ENCODE measurements around the gene TRIM63. TPM values are rescaled to one million over a fixed set of nuclear protein-coding genes. Genes with fewer than 3 reads are reported as not detected.

TRIM63 gene
- total RNA-seq, 4 donors from 2014 or later, result 0.21 to 0.98 TPM; not detected in 2

DNA sequence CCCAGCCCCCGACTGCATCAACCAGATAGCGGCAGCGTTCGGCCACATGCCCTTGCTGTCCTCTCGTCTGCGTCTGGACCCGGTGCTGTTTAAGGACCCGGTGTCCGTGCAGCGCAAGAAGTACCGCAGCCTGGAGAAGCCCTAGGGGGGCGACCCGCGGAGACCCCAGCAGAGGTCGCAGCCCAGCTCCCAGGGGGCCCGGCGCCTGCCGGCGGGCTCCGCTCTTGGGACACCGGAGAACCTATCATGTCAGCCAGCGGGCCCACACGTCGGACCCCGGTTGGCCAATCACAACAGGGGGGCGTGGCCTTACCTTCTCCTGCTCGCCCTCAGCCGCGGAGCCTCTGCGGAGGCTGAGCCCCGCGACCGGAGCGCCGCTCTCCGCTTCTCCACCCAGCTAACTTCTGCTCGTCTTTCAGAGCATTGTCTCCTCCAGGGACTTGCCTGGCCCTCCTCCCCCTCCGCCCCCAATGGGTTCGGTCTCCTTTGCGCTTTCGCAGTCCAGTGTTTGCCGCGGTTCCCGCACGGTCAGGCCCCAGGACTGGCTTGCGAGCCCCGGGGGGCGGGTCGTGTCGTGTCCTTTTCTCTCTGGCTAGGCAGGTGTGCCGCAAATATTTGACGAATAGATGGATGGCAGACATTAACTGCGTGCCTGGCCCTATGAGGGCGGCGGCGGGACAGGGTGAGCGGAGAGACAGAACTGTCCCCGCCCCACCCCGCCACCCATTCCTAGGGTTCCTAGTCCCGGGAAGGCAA lies 32.0 kb downstream of the TRIM63 start:
- Histone ChIP-seq H3K4me3 (peak overlapping the region; percentile 67 to 93 (median 79)), H3K9me3 (no peaks in the 10 kb centered on the region), H3K4me1 (peaks cover 0 to 22% (median 12%) of the 10 kb centered on the region in 4 donors), H3K36me3 (no peaks in the 10 kb centered on the region), H3K27me3 (no peaks in the 10 kb centered on the region), H3K27ac (peak overlapping the region; percentile 72 to 94 (median 88))
- TF ChIP-seq, protein P1, sequence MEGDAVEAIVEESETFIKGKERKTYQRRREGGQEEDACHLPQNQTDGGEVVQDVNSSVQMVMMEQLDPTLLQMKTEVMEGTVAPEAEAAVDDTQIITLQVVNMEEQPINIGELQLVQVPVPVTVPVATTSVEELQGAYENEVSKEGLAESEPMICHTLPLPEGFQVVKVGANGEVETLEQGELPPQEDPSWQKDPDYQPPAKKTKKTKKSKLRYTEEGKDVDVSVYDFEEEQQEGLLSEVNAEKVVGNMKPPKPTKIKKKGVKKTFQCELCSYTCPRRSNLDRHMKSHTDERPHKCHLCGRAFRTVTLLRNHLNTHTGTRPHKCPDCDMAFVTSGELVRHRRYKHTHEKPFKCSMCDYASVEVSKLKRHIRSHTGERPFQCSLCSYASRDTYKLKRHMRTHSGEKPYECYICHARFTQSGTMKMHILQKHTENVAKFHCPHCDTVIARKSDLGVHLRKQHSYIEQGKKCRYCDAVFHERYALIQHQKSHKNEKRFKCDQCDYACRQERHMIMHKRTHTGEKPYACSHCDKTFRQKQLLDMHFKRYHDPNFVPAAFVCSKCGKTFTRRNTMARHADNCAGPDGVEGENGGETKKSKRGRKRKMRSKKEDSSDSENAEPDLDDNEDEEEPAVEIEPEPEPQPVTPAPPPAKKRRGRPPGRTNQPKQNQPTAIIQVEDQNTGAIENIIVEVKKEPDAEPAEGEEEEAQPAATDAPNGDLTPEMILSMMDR (IDR thresholded peaks at IDR 0.05), result no peak
- TF ChIP-seq EP300 (IDR thresholded peaks at IDR 0.05), result peak in 1 of 2 donors; percentile 92
- TF ChIP-seq POLR2A (IDR thresholded peaks at IDR 0.05), result peak in 1 of 2 donors; percentile 83
- peak; percentile 88 to 94 for DNase-seq (ENCODE audit: low spot score in 2 of 2)
- WGBS, 2 donors, result 1% methylated on average over 34 to 35 of the region's 60 CpGs

DNA sequence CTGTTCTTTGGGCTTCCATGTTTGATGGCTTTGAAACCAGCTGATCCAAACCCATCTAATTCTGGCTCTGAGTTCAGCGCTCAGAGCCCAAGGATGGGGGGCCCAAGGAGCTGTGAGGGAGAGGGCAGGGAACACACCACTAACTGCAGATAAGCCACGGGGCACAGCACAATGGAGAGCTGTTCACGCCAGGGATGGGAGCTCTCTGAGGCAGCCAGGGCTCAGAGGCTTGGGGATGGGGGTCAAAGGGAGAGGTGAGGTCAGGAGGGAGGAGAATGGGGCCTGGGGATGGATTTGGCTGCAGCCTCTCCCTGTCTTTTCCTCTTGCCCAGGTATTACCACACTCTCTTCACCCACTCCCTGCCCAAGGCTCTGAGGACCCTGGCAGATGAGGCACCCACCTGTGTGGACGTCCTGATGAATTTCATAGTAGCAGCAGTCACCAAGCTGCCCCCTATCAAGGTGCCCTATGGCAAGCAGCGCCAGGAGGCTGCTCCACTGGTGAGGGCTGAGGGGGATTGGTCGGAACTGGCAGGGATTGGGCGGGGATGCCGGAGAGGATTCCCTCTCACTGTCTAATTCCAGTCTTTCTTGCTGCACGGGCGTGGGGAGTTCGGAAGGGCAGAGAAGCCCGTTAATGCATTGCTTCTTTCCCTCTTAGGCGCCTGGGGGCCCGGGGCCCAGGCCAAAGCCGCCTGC lies 32.8 kb downstream of the TRIM63 start:
- peak overlapping the region; percentile 72 to 94 (median 88) for H3K27ac ChIP-seq
- H3K4me1 ChIP-seq, result peaks cover 0 to 25% (median 12%) of the 10 kb centered on the region in 4 donors
- TF ChIP-seq EP300 (IDR thresholded peaks at IDR 0.05) (no peak), POLR2A (IDR thresholded peaks at IDR 0.05) (no peak)
- TF ChIP-seq, protein P1 (IDR thresholded peaks at IDR 0.05), result no peak
- H3K9me3 ChIP-seq, result no peaks in the 10 kb centered on the region
- 12 to 13% methylated on average over 15 of the region's 15 CpGs for WGBS, 2 donors
- H3K36me3 ChIP-seq, result no peaks in the 10 kb centered on the region
- DNase-seq (ENCODE audit: low spot score in 2 of 2), result no peak
- peak overlapping the region; percentile 67 to 93 (median 79) for H3K4me3 ChIP-seq
- H3K27me3 ChIP-seq, result no peaks in the 10 kb centered on the region

DNA sequence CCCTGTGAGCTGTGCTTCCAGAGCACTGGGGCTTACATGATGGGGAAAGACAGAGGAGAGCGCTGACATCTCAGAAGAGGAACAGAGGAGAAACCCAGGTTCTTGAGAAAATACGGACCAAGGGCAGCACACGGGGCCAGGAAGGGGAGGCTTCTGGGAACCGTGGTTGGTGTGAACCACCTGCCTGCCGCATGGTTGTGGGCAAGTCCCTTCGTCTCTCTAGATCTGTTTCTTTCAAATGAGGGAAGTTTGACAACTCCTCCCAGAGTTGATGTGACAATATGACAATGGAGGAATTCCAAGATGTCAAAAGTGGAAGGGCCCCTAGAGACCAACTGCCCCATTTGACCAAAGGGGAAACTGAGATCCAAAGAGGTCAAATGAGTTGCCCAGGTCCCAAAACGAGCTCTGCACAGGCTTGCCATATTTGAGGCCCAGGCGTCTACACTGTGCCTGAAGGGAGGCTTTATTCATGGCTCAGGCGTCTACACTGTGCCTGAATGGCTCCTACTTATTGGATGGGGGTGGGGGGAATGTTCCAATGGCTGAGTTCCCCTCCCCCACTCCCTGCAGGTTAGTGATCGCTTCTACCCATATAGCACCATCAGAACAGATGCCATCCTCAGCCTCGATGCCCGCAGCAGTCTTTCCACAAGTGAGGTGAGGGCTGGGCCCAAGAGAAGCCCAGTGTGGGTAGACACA lies 34.6 kb downstream of the TRIM63 start:
- H3K27me3 ChIP-seq, result no peaks in the 10 kb centered on the region
- H3K9me3 ChIP-seq, result no peaks in the 10 kb centered on the region
- TF ChIP-seq, protein P1 (IDR thresholded peaks at IDR 0.05), result no peak
- TF ChIP-seq EP300 (IDR thresholded peaks at IDR 0.05), result no peak
- no peak for TF ChIP-seq POLR2A (IDR thresholded peaks at IDR 0.05)
- H3K4me3 ChIP-seq, result no peak overlapping the region
- 79 to 83% methylated on average over 10 to 12 of the region's 12 CpGs for WGBS, 2 donors
- no peak for DNase-seq (ENCODE audit: low spot score in 2 of 2)
- no peak overlapping the region for H3K27ac ChIP-seq
- H3K4me1 ChIP-seq, result peaks cover 0 to 44% (median 15%) of the 10 kb centered on the region in 4 donors
- no peaks in the 10 kb centered on the region for H3K36me3 ChIP-seq

DNA sequence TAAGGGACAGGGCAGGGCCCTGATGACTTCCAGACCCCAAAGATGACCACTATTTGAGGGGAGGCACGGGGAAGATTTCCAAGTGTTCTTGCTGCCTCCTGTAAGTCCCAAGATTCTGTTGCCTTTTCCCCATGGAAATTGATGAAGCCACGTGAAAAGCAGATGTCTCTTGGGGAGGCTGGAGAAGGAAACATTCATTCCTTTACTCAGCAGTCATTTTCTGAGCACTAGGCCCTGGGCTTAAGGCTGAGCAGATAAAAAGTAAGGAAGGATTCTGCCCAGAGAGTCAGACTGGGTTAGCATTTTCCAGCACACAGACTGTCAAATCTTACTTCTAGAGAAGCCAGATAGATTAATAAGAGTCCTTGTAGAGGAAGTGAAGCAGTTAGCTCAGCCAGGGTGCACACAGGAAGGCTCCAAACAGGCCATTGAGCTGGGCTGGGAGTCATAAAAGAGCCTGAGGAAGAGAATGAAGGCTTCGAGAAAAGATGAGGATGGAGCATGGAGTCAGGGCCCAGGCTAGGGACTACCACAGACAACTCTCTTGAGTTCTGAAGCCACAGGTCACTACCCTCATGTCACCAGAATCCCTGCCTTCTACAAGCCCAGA lies 35.7 kb downstream of the TRIM63 start:
- DNase-seq (ENCODE audit: low spot score in 2 of 2), result no peak
- peaks cover 0 to 45% (median 15%) of the 10 kb centered on the region in 4 donors for H3K4me1 ChIP-seq
- no peaks in the 10 kb centered on the region for H3K36me3 ChIP-seq
- peak overlapping the region in 1 of 4 donors; percentile 42 for H3K27ac ChIP-seq
- no peaks in the 10 kb centered on the region for H3K9me3 ChIP-seq
- TF ChIP-seq POLR2A (IDR thresholded peaks at IDR 0.05), result no peak
- TF ChIP-seq, protein P1 (IDR thresholded peaks at IDR 0.05), result no peak
- TF ChIP-seq EP300 (IDR thresholded peaks at IDR 0.05), result no peak
- WGBS, 2 donors, result 43 to 66% methylated on average over 3 of the region's 3 CpGs
- no peaks in the 10 kb centered on the region for H3K27me3 ChIP-seq
- no peak overlapping the region for H3K4me3 ChIP-seq
